ACC112 (cell line): ENCODE data around the gene ARHGEF1.

ENCODE experiments used
- H2AFZ ChIP-seq: fragments of 200-600 bp; sonication (generic); one replicate; pipeline ENCODE4 v1.6.0; 2017; ENCODE audit warnings: antibody characterized with exemption, low read length; ENCODE audit not compliant: unreplicated experiment
- H3K27ac ChIP-seq: fragments of 200-600 bp; sonication (generic); 2 replicates; pipeline ENCODE4 v1.5.1; 2014; ENCODE audit warnings: low read depth, mild to moderate bottlenecking, antibody characterized with exemption, low read length, moderate library complexity
- H3K27me3 ChIP-seq: fragments of 200-600 bp; sonication (generic); 2 replicates; pipeline ENCODE4 v1.6.1; 2014; ENCODE audit warnings: mild to moderate bottlenecking, antibody characterized with exemption, low read length, moderate library complexity, mixed read lengths; ENCODE audit not compliant: insufficient read depth
- H3K36me3 ChIP-seq: fragments of 200-600 bp; sonication (generic); 2 replicates; pipeline ENCODE4 v1.6.1; 2016; ENCODE audit warnings: mild to moderate bottlenecking, antibody characterized with exemption, low read length, moderate library complexity, mixed read lengths; ENCODE audit not compliant: insufficient read depth
- H3K4me1 ChIP-seq: fragments of 200-600 bp; sonication (generic); one replicate; pipeline ENCODE4 v1.6.1; 2016; ENCODE audit warnings: low read length, mixed read lengths; ENCODE audit not compliant: insufficient read depth, unreplicated experiment, control insufficient read depth
- H3K4me3 ChIP-seq: fragments of 200-600 bp; sonication (generic); 2 replicates; pipeline ENCODE4 v1.5.1; 2014; ENCODE audit warnings: mild to moderate bottlenecking, low read depth, low read length
- H3K79me2 ChIP-seq: fragments of 200-600 bp; sonication (generic); one replicate; pipeline ENCODE4 v1.6.0; 2016; ENCODE audit warnings: low read length; ENCODE audit not compliant: control insufficient read depth, unreplicated experiment, insufficient read depth

The ARHGEF1 gene

GRCh38 chr19:41915021-41915775 is 32.2 kb downstream of the ARHGEF1 start:
- Histone ChIP-seq H3K79me2 (no peaks in the 10 kb centered on the region), H3K27me3 (peaks cover 51% of the 10 kb centered on the region)

GRCh38 chr19:41915776-41916414 is 32.9 kb downstream of the ARHGEF1 start:
- peaks cover 54% of the 10 kb centered on the region for H3K27me3 ChIP-seq
- no peak overlapping the region for H3K27ac ChIP-seq
- H3K36me3 ChIP-seq: no peaks in the 10 kb centered on the region
- H3K4me1 ChIP-seq: no peaks in the 10 kb centered on the region
- no peak overlapping the region for H2AFZ ChIP-seq
- no peaks in the 10 kb centered on the region for H3K79me2 ChIP-seq
- no peak overlapping the region for H3K4me3 ChIP-seq

More at GRCh38 chr19:41915021-41915775, 32.2 kb downstream of the ARHGEF1 start:
- Histone ChIP-seq H3K4me1 (no peaks in the 10 kb centered on the region), H3K36me3 (no peaks in the 10 kb centered on the region), H3K27ac (no peak overlapping the region), H2AFZ (no peak overlapping the region), H3K4me3 (peak overlapping the region; percentile 53; the same call in 1 of the 2 replicates)

- H3K4me3 ChIP-seq: no peak overlapping the region
- no peak overlapping the region for H3K27ac ChIP-seq
- H2AFZ ChIP-seq: no peak overlapping the region
- no peaks in the 10 kb centered on the region for H3K36me3 ChIP-seq
- no peaks in the 10 kb centered on the region for H3K4me1 ChIP-seq
- H3K27me3 ChIP-seq: peaks cover 60% of the 10 kb centered on the region
- no peaks in the 10 kb centered on the region for H3K79me2 ChIP-seq
Measured at GRCh38 chr19:41917676-41918075, 34.7 kb downstream of the ARHGEF1 start.

GRCh38 chr19:41918095-41918494 is 35.1 kb downstream of the ARHGEF1 start:
- Histone ChIP-seq H3K4me1 (no peaks in the 10 kb centered on the region), H2AFZ (no peak overlapping the region), H3K27ac (no peak overlapping the region), H3K79me2 (no peaks in the 10 kb centered on the region), H3K27me3 (peaks cover 64% of the 10 kb centered on the region), H3K36me3 (no peaks in the 10 kb centered on the region), H3K4me3 (no peak overlapping the region)

GRCh38 chr19:41918653-41919244 is 35.8 kb downstream of the ARHGEF1 start:
- Histone ChIP-seq H3K4me3 (no peak overlapping the region), H3K4me1 (no peaks in the 10 kb centered on the region), H2AFZ (no peak overlapping the region), H3K79me2 (no peaks in the 10 kb centered on the region), H3K36me3 (no peaks in the 10 kb centered on the region), H3K27ac (no peak overlapping the region), H3K27me3 (peaks cover 61% of the 10 kb centered on the region)

- Histone ChIP-seq H3K36me3 (no peaks in the 10 kb centered on the region), H3K79me2 (no peaks in the 10 kb centered on the region), H2AFZ (no peak overlapping the region), H3K27me3 (peaks cover 56% of the 10 kb centered on the region), H3K27ac (no peak overlapping the region), H3K4me1 (no peaks in the 10 kb centered on the region), H3K4me3 (no peak overlapping the region)
Measured at GRCh38 chr19:41919948-41920712, 37.1 kb downstream of the ARHGEF1 start.

GRCh38 chr19:41920882-41921576 is 38.0 kb downstream of the ARHGEF1 start:
- Histone ChIP-seq H3K4me3 (no peak overlapping the region), H3K27ac (no peak overlapping the region), H2AFZ (no peak overlapping the region), H3K36me3 (no peaks in the 10 kb centered on the region), H3K27me3 (peaks cover 49% of the 10 kb centered on the region), H3K4me1 (no peaks in the 10 kb centered on the region), H3K79me2 (no peaks in the 10 kb centered on the region)

- H3K4me1 ChIP-seq: no peaks in the 10 kb centered on the region
- no peaks in the 10 kb centered on the region for H3K36me3 ChIP-seq
- H2AFZ ChIP-seq: no peak overlapping the region
- H3K4me3 ChIP-seq: no peak overlapping the region
- H3K79me2 ChIP-seq: no peaks in the 10 kb centered on the region
- H3K27ac ChIP-seq: no peak overlapping the region
- peaks cover 48% of the 10 kb centered on the region for H3K27me3 ChIP-seq
Measured at GRCh38 chr19:41921577-41922576, 38.9 kb downstream of the ARHGEF1 start.

GRCh38 chr19:41922585-41922984 is 39.6 kb downstream of the ARHGEF1 start:
- H3K27ac ChIP-seq: no peak overlapping the region
- H2AFZ ChIP-seq: no peak overlapping the region
- no peak overlapping the region for H3K4me3 ChIP-seq
- no peaks in the 10 kb centered on the region for H3K79me2 ChIP-seq
- H3K27me3 ChIP-seq: peaks cover 47% of the 10 kb centered on the region
- no peaks in the 10 kb centered on the region for H3K36me3 ChIP-seq
- H3K4me1 ChIP-seq: no peaks in the 10 kb centered on the region
